Measurements from ENCODE around the gene PTPN7. TPM values are rescaled to one million over a fixed set of nuclear protein-coding genes. Genes with fewer than 3 reads are reported as not detected.
A peak's percentile ranks its signal among the peaks of the same experiment; 100 is the strongest.

The PTPN7 gene
- total RNA-seq, 1 experiment from 2014 or later = not detected

DNA sequence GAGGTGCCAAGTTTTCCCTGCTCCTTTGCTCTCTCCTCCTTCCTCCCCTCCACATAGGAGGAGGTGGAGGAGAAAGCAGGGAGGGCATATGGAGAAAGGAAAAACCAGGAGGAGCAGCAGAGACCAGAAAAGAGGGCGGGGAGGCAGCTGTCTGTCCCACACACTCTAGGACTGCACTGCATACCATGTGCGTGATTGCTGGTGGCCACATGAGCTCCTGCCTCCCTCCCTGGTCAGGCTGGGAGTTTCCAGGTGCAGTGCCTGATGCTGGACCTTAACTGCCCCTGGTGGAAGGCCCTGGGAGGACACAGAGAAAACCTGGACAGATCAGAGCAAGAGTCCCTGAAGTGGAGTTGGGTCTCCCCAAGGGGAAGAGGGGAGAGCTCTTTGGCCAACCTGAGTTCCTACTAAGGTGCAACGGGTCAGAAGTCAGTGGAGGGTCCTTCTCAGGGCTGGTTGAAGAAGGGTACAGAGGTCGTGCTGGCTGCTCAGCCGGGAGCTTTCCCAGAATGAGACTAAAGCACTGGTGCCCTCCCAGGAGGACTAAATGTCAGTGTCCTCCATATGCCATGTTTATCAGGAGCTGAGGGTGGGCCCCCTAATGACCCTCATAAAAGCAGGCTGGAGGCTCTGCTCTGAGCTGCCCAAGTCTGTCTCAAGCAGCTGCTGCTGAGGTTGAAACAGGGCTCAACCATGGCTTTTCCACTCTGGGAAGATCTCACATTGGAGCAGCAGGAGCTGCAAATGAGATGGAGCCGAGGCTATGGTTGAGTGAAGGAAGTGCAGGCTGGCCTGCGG lies 29.7 kb upstream of the PTPN7 start:
- H3F3A ChIP-seq (ENCODE audit: low read length, unreplicated experiment) = no peaks in the 10 kb centered on the region
- BruUV-seq (replicated peaks) = no TSS peak

DNA sequence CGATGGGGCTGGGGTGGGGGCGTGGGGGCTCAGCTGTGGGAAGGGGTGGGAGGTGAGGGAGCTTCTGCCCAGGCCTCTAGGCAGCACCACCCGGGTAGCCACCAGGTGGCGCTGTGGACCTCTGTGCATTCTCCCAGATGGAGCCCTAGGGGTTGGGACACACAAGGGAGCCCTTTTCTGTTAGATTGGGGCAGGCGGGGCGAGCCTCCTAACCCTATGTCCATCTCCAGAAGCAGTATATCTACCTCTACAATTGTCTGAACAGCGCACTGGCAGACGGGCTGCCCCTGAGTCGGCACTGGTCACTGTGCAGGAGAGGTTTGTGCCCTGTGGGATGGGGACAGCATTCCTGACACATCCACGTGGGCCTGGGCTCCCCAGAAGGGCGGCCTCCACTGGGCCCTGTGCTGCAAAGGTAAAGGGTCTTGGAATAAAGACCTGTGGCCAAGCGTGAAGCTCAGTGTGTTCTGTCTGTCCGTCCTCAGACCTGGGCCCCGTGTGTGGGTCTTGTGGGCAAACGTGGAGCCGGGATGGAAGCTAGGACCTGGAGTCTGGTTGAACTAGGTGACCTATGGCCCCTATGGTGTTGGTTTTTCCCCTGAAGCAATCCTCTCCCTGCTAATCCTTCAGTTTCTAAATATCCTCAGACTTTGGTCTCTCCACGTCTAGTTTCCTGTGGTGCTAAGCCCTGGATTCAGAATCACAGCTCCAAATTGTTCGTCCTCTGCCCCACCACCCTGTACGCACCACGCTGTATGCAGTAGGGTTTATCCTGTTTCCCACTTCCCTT lies 28.8 kb upstream of the PTPN7 start:
- TF ChIP-seq, protein P1, sequence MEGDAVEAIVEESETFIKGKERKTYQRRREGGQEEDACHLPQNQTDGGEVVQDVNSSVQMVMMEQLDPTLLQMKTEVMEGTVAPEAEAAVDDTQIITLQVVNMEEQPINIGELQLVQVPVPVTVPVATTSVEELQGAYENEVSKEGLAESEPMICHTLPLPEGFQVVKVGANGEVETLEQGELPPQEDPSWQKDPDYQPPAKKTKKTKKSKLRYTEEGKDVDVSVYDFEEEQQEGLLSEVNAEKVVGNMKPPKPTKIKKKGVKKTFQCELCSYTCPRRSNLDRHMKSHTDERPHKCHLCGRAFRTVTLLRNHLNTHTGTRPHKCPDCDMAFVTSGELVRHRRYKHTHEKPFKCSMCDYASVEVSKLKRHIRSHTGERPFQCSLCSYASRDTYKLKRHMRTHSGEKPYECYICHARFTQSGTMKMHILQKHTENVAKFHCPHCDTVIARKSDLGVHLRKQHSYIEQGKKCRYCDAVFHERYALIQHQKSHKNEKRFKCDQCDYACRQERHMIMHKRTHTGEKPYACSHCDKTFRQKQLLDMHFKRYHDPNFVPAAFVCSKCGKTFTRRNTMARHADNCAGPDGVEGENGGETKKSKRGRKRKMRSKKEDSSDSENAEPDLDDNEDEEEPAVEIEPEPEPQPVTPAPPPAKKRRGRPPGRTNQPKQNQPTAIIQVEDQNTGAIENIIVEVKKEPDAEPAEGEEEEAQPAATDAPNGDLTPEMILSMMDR (conservative IDR thresholded peaks at IDR 0.05; ENCODE audit: low read depth, low read length) = peak; percentile 52
- TF ChIP-seq EZH2 (IDR thresholded peaks at IDR 0.05; ENCODE audit: low read length, unreplicated experiment) = no peak
- POLR2A ChIA-PET (ENCODE audit: unreplicated experiment) = no interaction called here
- CTCF ChIA-PET = interaction anchor here (0.6 to 1.0 kb wide), 2 partner anchors 11 to 97 kb away, joined by 5 to 7 read pairs; no protein-coding TSS in a partner anchor
- Histone ChIP-seq H3K4me2 (ENCODE audit: low read length) (no peak overlapping the region), H3K27me3 (ENCODE audit: low read length) (peaks cover 3% of the 10 kb centered on the region; the same call in 1 of the 2 replicates), H3K4me1 (ENCODE audit: insufficient read depth, low read length) (no peaks in the 10 kb centered on the region), H3K9me2 (replicated peaks; ENCODE audit: low read length) (no peaks in the 10 kb centered on the region), H3K4me3 (ENCODE audit: low read length) (no peak overlapping the region), H2AFZ (ENCODE audit: low read length) (no peak overlapping the region), H3K36me3 (ENCODE audit: low read depth, low read length) (no peaks in the 10 kb centered on the region), H3F3A (ENCODE audit: low read length, unreplicated experiment) (no peaks in the 10 kb centered on the region), H3K27ac (ENCODE audit: low read length) (no peak overlapping the region), H3K9ac (ENCODE audit: low read length) (no peak overlapping the region), H3K9me3 (ENCODE audit: low read length) (no peaks in the 10 kb centered on the region), H3K79me2 (ENCODE audit: low read length) (no peaks in the 10 kb centered on the region), H4K20me1 (ENCODE audit: low read length) (no peaks in the 10 kb centered on the region)
- intact Hi-C loops (cut with micrococcal nuclease) = no loop called here
- peak; percentile 67 for ATAC-seq
- DNase-seq = peak; percentile 73
- no TSS peak for BruUV-seq (replicated peaks)

More for the DNA sequence above, 29.7 kb upstream of the PTPN7 start:
- no peaks in the 10 kb centered on the region for H3K36me3 ChIP-seq (ENCODE audit: low read depth, low read length)
- peaks cover 5% of the 10 kb centered on the region; the same call in 1 of the 2 replicates for H3K27me3 ChIP-seq (ENCODE audit: low read length)
- intact Hi-C loops (cut with micrococcal nuclease) = no loop called here
- no peak overlapping the region for H3K9ac ChIP-seq (ENCODE audit: low read length)
- H4K20me1 ChIP-seq (ENCODE audit: low read length) = no peaks in the 10 kb centered on the region
- no peaks in the 10 kb centered on the region for H3K9me2 ChIP-seq (replicated peaks; ENCODE audit: low read length)
- no peak overlapping the region for H3K4me3 ChIP-seq (ENCODE audit: low read length)
- no peak overlapping the region for H2AFZ ChIP-seq (ENCODE audit: low read length)
- no peaks in the 10 kb centered on the region for H3K9me3 ChIP-seq (ENCODE audit: low read length)
- CTCF ChIA-PET = interaction anchor here (1.0 kb wide), 1 partner anchor 96 kb away, joined by 5 read pairs; no protein-coding TSS in a partner anchor
- no peaks in the 10 kb centered on the region for H3K4me1 ChIP-seq (ENCODE audit: insufficient read depth, low read length)
- TF ChIP-seq EZH2 (IDR thresholded peaks at IDR 0.05; ENCODE audit: low read length, unreplicated experiment) = no peak
- TF ChIP-seq, protein P1 (conservative IDR thresholded peaks at IDR 0.05; ENCODE audit: low read depth, low read length) = peak; percentile 25; the same call in 1 of the 2 replicates
- ATAC-seq (peak; percentile 26), DNase-seq (peak; percentile 24)
- no peak overlapping the region for H3K27ac ChIP-seq (ENCODE audit: low read length)
- POLR2A ChIA-PET (ENCODE audit: unreplicated experiment) = no interaction called here
- H3K4me2 ChIP-seq (ENCODE audit: low read length) = no peak overlapping the region
- H3K79me2 ChIP-seq (ENCODE audit: low read length) = no peaks in the 10 kb centered on the region

Measured in PC-3 (cell line).